Measurements from ENCODE around the gene GPR84. TPM values are rescaled to one million over a fixed set of nuclear protein-coding genes. Genes with fewer than 3 reads are reported as not detected.
A peak's percentile ranks its signal among the peaks of the same experiment; 100 is the strongest.

GPR84 gene
- total and polyA plus RNA-seq, 9 of the 15 experiments (the other 6 are each of a cell fraction or from before 2014, with no cell fraction given) = 0.07 to 0.18 (median 0.11) TPM; not detected in 5

GRCh38 chr12:54409267-54409666, 45.0 kb upstream of the GPR84 start:
- no peak overlapping the region for H2AFZ ChIP-seq (ENCODE audit: low read depth, low read length)
- peaks cover 36% of the 10 kb centered on the region for H4K20me1 ChIP-seq (replicated peaks; ENCODE audit: control insufficient read depth, insufficient read depth, low read length)
- intact Hi-C loops (cut with micrococcal nuclease) = no loop called here
- H3K27me3 ChIP-seq (ENCODE audit: control insufficient read depth in 2 of 2, insufficient read depth in 2 of 2, low read length in 2 of 2) = no peaks in the 10 kb centered on the region
- no peak overlapping the region for H3K9ac ChIP-seq (ENCODE audit: insufficient read depth in 1 of 2, low read depth in 2 of 2, low read length in 2 of 2)
- peaks cover 34% of the 10 kb centered on the region for H3K79me2 ChIP-seq (ENCODE audit: control insufficient read depth, insufficient read depth, low read length)
- FAIRE-seq (no peak), ATAC-seq (no peak), DNase-seq (ENCODE audit: extremely low read depth in 1 of 4, low spot score in 3 of 4) (no peak)
- no peak overlapping the region for H3K4me3 ChIP-seq
- peaks cover 10 to 18% of the 10 kb centered on the region in 2 experiments for H3K4me1 ChIP-seq (replicated peaks in 1 of 2; ENCODE audit: control insufficient read depth in 2 of 2, insufficient read depth in 2 of 2, low read length in 2 of 2)
- TF ChIP-seq POLR2G (IDR thresholded peaks at IDR 0.05; ENCODE audit: low read depth, low read length) = peak; percentile 51; the same call in 1 of the 2 replicates
- TF ChIP-seq, protein P1, sequence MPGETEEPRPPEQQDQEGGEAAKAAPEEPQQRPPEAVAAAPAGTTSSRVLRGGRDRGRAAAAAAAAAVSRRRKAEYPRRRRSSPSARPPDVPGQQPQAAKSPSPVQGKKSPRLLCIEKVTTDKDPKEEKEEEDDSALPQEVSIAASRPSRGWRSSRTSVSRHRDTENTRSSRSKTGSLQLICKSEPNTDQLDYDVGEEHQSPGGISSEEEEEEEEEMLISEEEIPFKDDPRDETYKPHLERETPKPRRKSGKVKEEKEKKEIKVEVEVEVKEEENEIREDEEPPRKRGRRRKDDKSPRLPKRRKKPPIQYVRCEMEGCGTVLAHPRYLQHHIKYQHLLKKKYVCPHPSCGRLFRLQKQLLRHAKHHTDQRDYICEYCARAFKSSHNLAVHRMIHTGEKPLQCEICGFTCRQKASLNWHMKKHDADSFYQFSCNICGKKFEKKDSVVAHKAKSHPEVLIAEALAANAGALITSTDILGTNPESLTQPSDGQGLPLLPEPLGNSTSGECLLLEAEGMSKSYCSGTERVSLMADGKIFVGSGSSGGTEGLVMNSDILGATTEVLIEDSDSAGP (CRISPR knock-in tag; IDR thresholded peaks at IDR 0.05) = no peak
- TF ChIP-seq POLR2H (tag; IDR thresholded peaks at IDR 0.05; ENCODE audit: low read depth) = no peak
- TF ChIP-seq, protein P2, sequence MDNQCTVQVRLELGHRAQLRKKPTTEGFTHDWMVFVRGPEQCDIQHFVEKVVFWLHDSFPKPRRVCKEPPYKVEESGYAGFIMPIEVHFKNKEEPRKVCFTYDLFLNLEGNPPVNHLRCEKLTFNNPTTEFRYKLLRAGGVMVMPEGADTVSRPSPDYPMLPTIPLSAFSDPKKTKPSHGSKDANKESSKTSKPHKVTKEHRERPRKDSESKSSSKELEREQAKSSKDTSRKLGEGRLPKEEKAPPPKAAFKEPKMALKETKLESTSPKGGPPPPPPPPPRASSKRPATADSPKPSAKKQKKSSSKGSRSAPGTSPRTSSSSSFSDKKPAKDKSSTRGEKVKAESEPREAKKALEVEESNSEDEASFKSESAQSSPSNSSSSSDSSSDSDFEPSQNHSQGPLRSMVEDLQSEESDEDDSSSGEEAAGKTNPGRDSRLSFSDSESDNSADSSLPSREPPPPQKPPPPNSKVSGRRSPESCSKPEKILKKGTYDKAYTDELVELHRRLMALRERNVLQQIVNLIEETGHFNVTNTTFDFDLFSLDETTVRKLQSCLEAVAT (IDR thresholded peaks at IDR 0.05) = no peak
- TF ChIP-seq ZNF274 (IDR thresholded peaks at IDR 0.05; ENCODE audit: borderline replicate concordance, low read depth, low read length) = no peak
- peaks cover 92% of the 10 kb centered on the region for H3K36me3 ChIP-seq (ENCODE audit: control insufficient read depth, insufficient read depth, low read length)
- no peak overlapping the region for H3K4me2 ChIP-seq (ENCODE audit: insufficient read depth, low read length)
- CTCF ChIA-PET (ENCODE audit: low intra/inter-chr PET ratio) = no interaction called here
- no TSS peak for BruUV-seq (replicated peaks)
- H3K9me3 ChIP-seq (replicated peaks; ENCODE audit: control insufficient read depth, insufficient read depth, low read depth, low read length) = no peaks in the 10 kb centered on the region
- peaks cover 25% of the 10 kb centered on the region for H3K9me1 ChIP-seq (ENCODE audit: control insufficient read depth, insufficient read depth, low read length)
- no peak overlapping the region for H3K27ac ChIP-seq (ENCODE audit: extremely low read depth, low read depth, low read length)
- in situ Hi-C loops (cut with MboI) = no loop called here
- 95% methylated on average over 7 of the region's 8 CpGs for WGBS (ENCODE audit: insufficient coverage, low coverage, missing lambda C conversion rate)
- POLR2A ChIA-PET = interaction anchor here (0.6 to 1.7 kb wide), 4 partner anchors 8 to 260 kb away, joined by 3 to 11 read pairs (median 4); no protein-coding TSS in a partner anchor

All from K562 (cell line).